Measurements from ENCODE around the gene SPATA16.

SPATA16 gene

DNA sequence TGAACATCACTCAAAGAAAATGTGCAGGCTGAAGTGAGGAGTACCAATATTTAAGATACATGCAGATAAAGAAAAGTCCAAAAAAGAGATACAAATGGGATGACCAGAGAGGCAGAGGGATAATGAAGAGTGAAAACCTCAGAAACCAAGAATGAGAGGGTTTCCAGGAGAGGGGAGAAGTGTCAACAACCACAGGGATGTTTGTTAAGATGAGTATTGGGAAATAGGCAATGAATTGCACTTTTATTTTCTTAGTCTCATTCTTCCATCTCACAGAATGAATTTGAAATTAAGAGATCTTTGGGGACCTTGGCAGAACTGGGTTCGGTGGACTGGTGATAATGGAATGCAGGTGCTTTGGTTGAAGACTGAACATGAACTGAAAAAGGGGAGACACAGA, 288.0 kb downstream of the SPATA16 start:
- Histone ChIP-seq H3K27ac (ENCODE audit: low read depth, low read length) (no peak overlapping the region), H3K79me2 (ENCODE audit: control insufficient read depth, low read length) (no peaks in the 10 kb centered on the region), H3F3A (ENCODE audit: control insufficient read depth, insufficient read depth) (no peaks in the 10 kb centered on the region), H4K20me1 (ENCODE audit: control insufficient read depth, insufficient read depth, low read depth, low read length) (no peaks in the 10 kb centered on the region), H3K9me3 (ENCODE audit: control insufficient read depth, insufficient read depth, low read length) (no peaks in the 10 kb centered on the region), H3K36me3 (ENCODE audit: control insufficient read depth, low read length) (no peaks in the 10 kb centered on the region), H3K4me1 (ENCODE audit: control insufficient read depth, low read length) (no peaks in the 10 kb centered on the region), H3K4me3 (ENCODE audit: low read length) (no peak overlapping the region), H3K27me3 (ENCODE audit: control insufficient read depth, low read length) (peaks cover 2% of the 10 kb centered on the region; the same call in 1 of the 2 replicates), H3K4me2 (ENCODE audit: low read length) (no peak overlapping the region), H3K9me2 (replicated peaks; ENCODE audit: control insufficient read depth, low read length) (no peaks in the 10 kb centered on the region)
- TF ChIP-seq EZH2phosphoT487 (IDR thresholded peaks at IDR 0.05; ENCODE audit: borderline replicate concordance, low read length): no peak
- TF ChIP-seq, protein P1, sequence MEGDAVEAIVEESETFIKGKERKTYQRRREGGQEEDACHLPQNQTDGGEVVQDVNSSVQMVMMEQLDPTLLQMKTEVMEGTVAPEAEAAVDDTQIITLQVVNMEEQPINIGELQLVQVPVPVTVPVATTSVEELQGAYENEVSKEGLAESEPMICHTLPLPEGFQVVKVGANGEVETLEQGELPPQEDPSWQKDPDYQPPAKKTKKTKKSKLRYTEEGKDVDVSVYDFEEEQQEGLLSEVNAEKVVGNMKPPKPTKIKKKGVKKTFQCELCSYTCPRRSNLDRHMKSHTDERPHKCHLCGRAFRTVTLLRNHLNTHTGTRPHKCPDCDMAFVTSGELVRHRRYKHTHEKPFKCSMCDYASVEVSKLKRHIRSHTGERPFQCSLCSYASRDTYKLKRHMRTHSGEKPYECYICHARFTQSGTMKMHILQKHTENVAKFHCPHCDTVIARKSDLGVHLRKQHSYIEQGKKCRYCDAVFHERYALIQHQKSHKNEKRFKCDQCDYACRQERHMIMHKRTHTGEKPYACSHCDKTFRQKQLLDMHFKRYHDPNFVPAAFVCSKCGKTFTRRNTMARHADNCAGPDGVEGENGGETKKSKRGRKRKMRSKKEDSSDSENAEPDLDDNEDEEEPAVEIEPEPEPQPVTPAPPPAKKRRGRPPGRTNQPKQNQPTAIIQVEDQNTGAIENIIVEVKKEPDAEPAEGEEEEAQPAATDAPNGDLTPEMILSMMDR (IDR thresholded peaks at IDR 0.05; ENCODE audit: low read depth, low read length, poor library complexity, severe bottlenecking): no peak

DNA sequence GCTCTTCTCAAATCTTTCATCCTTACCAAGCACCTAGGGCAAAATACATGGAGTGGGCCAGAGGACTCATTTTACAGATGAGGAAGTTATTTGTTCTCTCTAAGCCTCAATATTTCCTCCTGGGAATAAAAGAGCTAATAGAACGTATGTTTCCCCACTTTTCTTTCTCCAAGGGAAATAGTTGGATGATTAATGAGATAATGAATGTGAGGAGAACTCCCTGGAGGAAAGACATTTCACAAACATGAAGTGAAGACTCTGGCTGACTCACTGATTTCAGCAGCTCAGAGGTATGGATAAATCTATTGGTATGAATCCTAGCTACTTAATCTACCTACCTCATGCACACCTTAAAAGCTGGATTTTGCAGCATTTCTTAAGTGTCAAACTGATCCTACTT, 292.1 kb downstream of the SPATA16 start:
- Histone ChIP-seq H3K9me2 (replicated peaks; ENCODE audit: control insufficient read depth, low read length) (no peaks in the 10 kb centered on the region), H3K27me3 (ENCODE audit: control insufficient read depth, low read length) (no peaks in the 10 kb centered on the region; the same call in 1 of the 2 replicates), H3F3A (ENCODE audit: control insufficient read depth, insufficient read depth) (no peaks in the 10 kb centered on the region), H3K36me3 (ENCODE audit: control insufficient read depth, low read length) (no peaks in the 10 kb centered on the region), H4K20me1 (ENCODE audit: control insufficient read depth, insufficient read depth, low read depth, low read length) (no peaks in the 10 kb centered on the region), H3K9me3 (ENCODE audit: control insufficient read depth, insufficient read depth, low read length) (no peaks in the 10 kb centered on the region), H3K79me2 (ENCODE audit: control insufficient read depth, low read length) (no peaks in the 10 kb centered on the region), H3K4me2 (ENCODE audit: low read length) (no peak overlapping the region), H3K4me1 (ENCODE audit: control insufficient read depth, low read length) (no peaks in the 10 kb centered on the region), H3K27ac (ENCODE audit: low read depth, low read length) (no peak overlapping the region), H3K4me3 (ENCODE audit: low read length) (no peak overlapping the region)
- TF ChIP-seq EZH2phosphoT487 (IDR thresholded peaks at IDR 0.05; ENCODE audit: borderline replicate concordance, low read length): no peak
- TF ChIP-seq, protein P1 (IDR thresholded peaks at IDR 0.05; ENCODE audit: low read depth, low read length, poor library complexity, severe bottlenecking): no peak

DNA sequence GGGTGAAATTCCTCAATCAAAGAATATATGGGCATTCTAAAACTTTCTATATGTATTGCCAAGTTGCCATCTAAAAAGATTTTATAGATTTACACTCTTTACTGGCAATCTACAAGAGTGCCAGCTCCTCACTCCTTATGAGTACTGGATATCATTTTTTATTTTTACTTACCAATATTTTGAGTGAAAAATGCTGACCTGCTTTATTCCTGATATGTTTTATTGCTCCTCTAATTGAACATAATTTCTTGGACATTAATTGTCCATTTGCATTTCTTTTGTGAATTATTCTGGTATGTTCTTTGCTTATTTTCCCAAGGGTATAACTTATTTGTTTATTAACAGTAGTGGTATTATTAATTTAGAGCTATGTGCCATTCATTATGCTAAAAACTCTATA, 293.7 kb downstream of the SPATA16 start:
- Histone ChIP-seq H3F3A (ENCODE audit: control insufficient read depth, insufficient read depth) (no peaks in the 10 kb centered on the region), H4K20me1 (ENCODE audit: control insufficient read depth, insufficient read depth, low read depth, low read length) (no peaks in the 10 kb centered on the region), H3K4me3 (ENCODE audit: low read length) (no peak overlapping the region), H3K27me3 (ENCODE audit: control insufficient read depth, low read length) (no peaks in the 10 kb centered on the region), H3K4me2 (ENCODE audit: low read length) (no peak overlapping the region), H3K79me2 (ENCODE audit: control insufficient read depth, low read length) (no peaks in the 10 kb centered on the region), H3K27ac (ENCODE audit: low read depth, low read length) (no peak overlapping the region), H3K9me3 (ENCODE audit: control insufficient read depth, insufficient read depth, low read length) (no peaks in the 10 kb centered on the region), H3K9me2 (replicated peaks; ENCODE audit: control insufficient read depth, low read length) (no peaks in the 10 kb centered on the region), H3K4me1 (ENCODE audit: control insufficient read depth, low read length) (no peaks in the 10 kb centered on the region), H3K36me3 (ENCODE audit: control insufficient read depth, low read length) (no peaks in the 10 kb centered on the region)
- TF ChIP-seq, protein P1 (IDR thresholded peaks at IDR 0.05; ENCODE audit: low read depth, low read length, poor library complexity, severe bottlenecking): no peak
- no peak for TF ChIP-seq EZH2phosphoT487 (IDR thresholded peaks at IDR 0.05; ENCODE audit: borderline replicate concordance, low read length)

DNA sequence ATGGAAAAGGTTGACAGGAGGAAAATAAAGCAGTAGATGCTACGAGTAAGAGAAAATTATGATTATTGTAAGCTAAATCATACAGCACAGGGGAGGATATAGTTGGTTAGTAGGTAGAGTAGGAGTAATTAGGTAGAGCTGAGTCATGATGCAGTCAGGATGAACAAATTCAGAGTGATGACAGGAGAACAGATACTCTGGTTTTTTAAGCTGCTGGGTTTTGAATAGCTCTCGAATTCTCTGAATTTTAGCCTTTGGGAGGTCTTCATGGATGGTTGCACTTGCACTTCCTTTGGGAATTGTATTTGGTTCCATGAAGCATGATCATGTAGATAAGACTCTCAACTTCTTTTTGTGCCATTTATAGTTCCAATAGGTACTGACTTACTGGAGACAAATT, 294.3 kb downstream of the SPATA16 start:
- H3K36me3 ChIP-seq (ENCODE audit: control insufficient read depth, low read length): no peaks in the 10 kb centered on the region
- H3K27ac ChIP-seq (ENCODE audit: low read depth, low read length): no peak overlapping the region
- no peaks in the 10 kb centered on the region for H4K20me1 ChIP-seq (ENCODE audit: control insufficient read depth, insufficient read depth, low read depth, low read length)
- H3K4me2 ChIP-seq (ENCODE audit: low read length): no peak overlapping the region
- no peaks in the 10 kb centered on the region for H3K27me3 ChIP-seq (ENCODE audit: control insufficient read depth, low read length)
- no peak for TF ChIP-seq EZH2phosphoT487 (IDR thresholded peaks at IDR 0.05; ENCODE audit: borderline replicate concordance, low read length)
- TF ChIP-seq, protein P1 (IDR thresholded peaks at IDR 0.05; ENCODE audit: low read depth, low read length, poor library complexity, severe bottlenecking): no peak
- no peaks in the 10 kb centered on the region for H3K79me2 ChIP-seq (ENCODE audit: control insufficient read depth, low read length)
- no peaks in the 10 kb centered on the region for H3K9me3 ChIP-seq (ENCODE audit: control insufficient read depth, insufficient read depth, low read length)
- H3K4me3 ChIP-seq (ENCODE audit: low read length): no peak overlapping the region
- H3F3A ChIP-seq (ENCODE audit: control insufficient read depth, insufficient read depth): no peaks in the 10 kb centered on the region
- no peaks in the 10 kb centered on the region for H3K9me2 ChIP-seq (replicated peaks; ENCODE audit: control insufficient read depth, low read length)
- no peaks in the 10 kb centered on the region for H3K4me1 ChIP-seq (ENCODE audit: control insufficient read depth, low read length)

Data from DOHH2 (cell line).